ENCODE results near the gene ATP5ME. TPM values are rescaled to one million over a fixed set of nuclear protein-coding genes. Genes with fewer than 3 reads are reported as not detected.

The ATP5ME gene
- total RNA-seq, 2 experiments from 2014 or later, result 359 to 388 TPM

- H3K9me3 ChIP-seq (ENCODE audit: low read length), result no peaks in the 10 kb centered on the region
- no peak for DNase-seq (ENCODE audit: low spot score)
- no TSS peak for BruUV-seq (replicated peaks)
- no peak overlapping the region for H2AFZ ChIP-seq (ENCODE audit: low read length)
- ChIA-PET POLR2A (no interaction called here), CTCF (ENCODE audit: unreplicated experiment) (interaction anchor here (0.6 kb wide), 1 partner anchor 49 kb away, joined by 3 read pairs; no protein-coding TSS in a partner anchor)
- no peaks in the 10 kb centered on the region for H3K79me2 ChIP-seq (ENCODE audit: insufficient read depth, low read depth, low read length)
- no peaks in the 10 kb centered on the region for H3K36me3 ChIP-seq (ENCODE audit: insufficient read depth, low read length)
- H3K4me3 ChIP-seq (ENCODE audit: low read depth, low read length, poor library complexity, severe bottlenecking), result no peak overlapping the region
- no peak overlapping the region for H3K27ac ChIP-seq (ENCODE audit: low read depth, low read length, poor library complexity, severe bottlenecking)
- no peaks in the 10 kb centered on the region for H3K9me2 ChIP-seq (ENCODE audit: insufficient read depth, low read length)
- no peak overlapping the region for H3K4me2 ChIP-seq (ENCODE audit: low read length)
- H4K20me1 ChIP-seq (ENCODE audit: insufficient read depth, low read length), result no peaks in the 10 kb centered on the region
- H3K4me1 ChIP-seq (ENCODE audit: insufficient read depth, low read length, poor library complexity, severe bottlenecking), result no peaks in the 10 kb centered on the region
- TF ChIP-seq EZH2phosphoT487 (IDR thresholded peaks at IDR 0.05; ENCODE audit: borderline replicate concordance, low read depth, low read length) (no peak), CTCF (conservative IDR thresholded peaks at IDR 0.05; ENCODE audit: low read length) (no peak)
- intact Hi-C loops (cut with micrococcal nuclease; ENCODE audit: unreplicated experiment), result no loop called here
Observed at GRCh38 chr4:628311-628741, 45.8 kb downstream of the ATP5ME start.

GRCh38 chr4:627347-628125, 46.5 kb downstream of the ATP5ME start:
- H3K36me3 ChIP-seq (ENCODE audit: insufficient read depth, low read length), result no peaks in the 10 kb centered on the region
- no peak overlapping the region for H2AFZ ChIP-seq (ENCODE audit: low read length)
- BruUV-seq (replicated peaks), result no TSS peak
- TF ChIP-seq EZH2phosphoT487 (IDR thresholded peaks at IDR 0.05; ENCODE audit: borderline replicate concordance, low read depth, low read length), result no peak
- TF ChIP-seq CTCF (conservative IDR thresholded peaks at IDR 0.05; ENCODE audit: low read length), result no peak
- no peak overlapping the region for H3K4me3 ChIP-seq (ENCODE audit: low read depth, low read length, poor library complexity, severe bottlenecking)
- H3K9me3 ChIP-seq (ENCODE audit: low read length), result no peaks in the 10 kb centered on the region
- intact Hi-C loops (cut with micrococcal nuclease; ENCODE audit: unreplicated experiment), result no loop called here
- CTCF ChIA-PET (ENCODE audit: unreplicated experiment), result interaction anchor here (0.6 kb wide), 1 partner anchor 48 kb away, joined by 3 read pairs; no protein-coding TSS in a partner anchor
- DNase-seq (ENCODE audit: low spot score), result no peak
- H3K9me2 ChIP-seq (ENCODE audit: insufficient read depth, low read length), result no peaks in the 10 kb centered on the region
- H4K20me1 ChIP-seq (ENCODE audit: insufficient read depth, low read length), result no peaks in the 10 kb centered on the region
- H3K4me1 ChIP-seq (ENCODE audit: insufficient read depth, low read length, poor library complexity, severe bottlenecking), result no peaks in the 10 kb centered on the region
- H3K27ac ChIP-seq (ENCODE audit: low read depth, low read length, poor library complexity, severe bottlenecking), result no peak overlapping the region
- H3K79me2 ChIP-seq (ENCODE audit: insufficient read depth, low read depth, low read length), result no peaks in the 10 kb centered on the region
- H3K4me2 ChIP-seq (ENCODE audit: low read length), result no peak overlapping the region
- POLR2A ChIA-PET, result interaction anchor here (0.7 kb wide), 1 partner anchor 166 kb away, joined by 4 read pairs; no protein-coding TSS in a partner anchor
